HepG2 (cell line): ENCODE data around the gene ACSM5. TPM values are rescaled to one million over a fixed set of nuclear protein-coding genes. Genes with fewer than 3 reads are reported as not detected.

ENCODE experiments used
- AFF4 ChIP-seq: sonication (generic); formaldehyde crosslinking; IDR thresholded peaks from 2 replicates; pipeline ENCODE4 v1.4.0; 2020; ENCODE audit warnings: missing genetic modification reagents
- ARID3A ChIP-seq: IDR thresholded peaks from 2 replicates; pipeline ENCODE4 v1.6.1; 2012; ENCODE audit warnings: low read depth, low read length, improper control_type of control experiment
- CTCF ChIP-seq: sonication (generic); formaldehyde crosslinking; IDR thresholded peaks from 2 replicates; pipeline ENCODE4 v1.5.0; 2020; ENCODE audit warnings: mild to moderate bottlenecking, missing genetic modification reagents, moderate library complexity
- FOXM1 ChIP-seq: sonication (generic); formaldehyde crosslinking; IDR thresholded peaks from 2 replicates; pipeline ENCODE4 v1.5.0; 2020; ENCODE audit warnings: missing genetic modification reagents
- IKZF5 ChIP-seq: IDR thresholded peaks from 2 replicates; pipeline ENCODE4 v1.6.1; 2018; ENCODE audit warnings: missing genetic modification reagents, mild to moderate bottlenecking, missing compliant biosample characterization
- IRF2 ChIP-seq: IDR thresholded peaks from 2 replicates; pipeline ENCODE4 v1.6.1; 2018; ENCODE audit warnings: missing genetic modification reagents, missing compliant biosample characterization
- MATR3 ChIP-seq: sonication (generic); formaldehyde crosslinking; IDR thresholded peaks from 2 replicates; pipeline ENCODE4 v1.4.0; 2020; ENCODE audit warnings: missing genetic modification reagents
- MLXIP ChIP-seq: sonication (generic); formaldehyde crosslinking; IDR thresholded peaks from 2 replicates; pipeline ENCODE4 v1.9.0; 2021; ENCODE audit warnings: missing genetic modification reagents, borderline replicate concordance
- MXD4 ChIP-seq: IDR thresholded peaks from 2 replicates; pipeline ENCODE4 v1.6.1; 2016; ENCODE audit warnings: mild to moderate bottlenecking, missing biosample characterization, missing genetic modification reagents
- NCOR1 ChIP-seq: fragments of 200-600 bp; sonication (generic); IDR thresholded peaks from 2 replicates; pipeline ENCODE4 v1.7.0; 2017; ENCODE audit warnings: antibody characterized with exemption, low read length, borderline replicate concordance
- NFE2 ChIP-seq: sonication (generic); formaldehyde crosslinking; IDR thresholded peaks from 2 replicates; pipeline ENCODE4 v1.4.0; 2020; ENCODE audit warnings: missing genetic modification reagents
- TERF1 ChIP-seq: sonication (generic); formaldehyde crosslinking; IDR thresholded peaks from 2 replicates; pipeline ENCODE4 v1.8.0; 2022; ENCODE audit warnings: mild to moderate bottlenecking, missing genetic modification reagents, moderate library complexity
- ZNF432 ChIP-seq: sonication (generic); formaldehyde crosslinking; IDR thresholded peaks from 2 replicates; pipeline ENCODE4 v1.5.0; 2020; ENCODE audit warnings: missing genetic modification reagents, mild to moderate bottlenecking, borderline replicate concordance
- ZNF788 ChIP-seq: sonication (generic); formaldehyde crosslinking; IDR thresholded peaks from 2 replicates; pipeline ENCODE4 v1.5.0; 2020; ENCODE audit warnings: mild to moderate bottlenecking, missing genetic modification reagents, borderline replicate concordance
- polyA plus RNA-seq, 8 experiments: library from polyadenylated mRNA; depleted of rRNA in 3 of 8; stranded (reverse) in 7 of 8; unstranded in 1 of 8; fragments of >200 nt; fragmentation: Illumina TruSeq in 4 of 8; extraction: Trizol in 4 of 8; gene quantifications; 2 replicates each; pipeline versions ENCODE4 v1.2.1 to v1.2.3, GENCODE V29; 2011 to 2016; ENCODE audit warnings: low read depth in 4 of 8, missing spikeins in 1 of 8, mixed read lengths in 1 of 8; ENCODE audit not compliant: insufficient read depth in 1 of 8
- total RNA-seq, 5 experiments: library from RNA; depleted of rRNA; stranded (reverse); fragments of >200 nt; fragmentation: Illumina TruSeq; extraction: Trizol; gene quantifications; 2 replicates each; pipeline ENCODE4 v1.2.3, GENCODE V29; 2016; ENCODE audit warnings: low read depth in 1 of 5

The ACSM5 gene
- total and polyA plus RNA-seq, 2 of the 13 experiments (the other 11 are each of a cell fraction or from before 2014, with no cell fraction given): 9.1 to 15.0 TPM

- no peak; the same call in none of the 2 replicates for TF ChIP-seq NCOR1
- TF ChIP-seq IKZF5 (CRISPR knock-in tag): peak; percentile 58; the same call in 1 of the 2 replicates
- TF ChIP-seq MATR3 (CRISPR knock-in tag): no peak
- TF ChIP-seq CTCF (CRISPR knock-in tag): peak; percentile 41
- no peak for TF ChIP-seq TERF1 (CRISPR knock-in tag)
- no peak for TF ChIP-seq MXD4 (CRISPR knock-in tag)
- no peak for TF ChIP-seq MLXIP (CRISPR knock-in tag)
- no peak for TF ChIP-seq FOXM1 (CRISPR knock-in tag)
- TF ChIP-seq ZNF432 (CRISPR knock-in tag): no peak
- no peak for TF ChIP-seq ZNF788
- TF ChIP-seq NFE2 (CRISPR knock-in tag): no peak
- TF ChIP-seq AFF4: no peak
- TF ChIP-seq ARID3A: peak; percentile 51; the same call in 1 of the 2 replicates
- peak; percentile 63; the same call in 1 of the 2 replicates for TF ChIP-seq IRF2 (CRISPR knock-in tag)
Measured at GRCh38 chr16:20397468-20398074, 11.8 kb upstream of the ACSM5 start (continued).
